ENCODE results near the gene FLRT2.

DNA sequence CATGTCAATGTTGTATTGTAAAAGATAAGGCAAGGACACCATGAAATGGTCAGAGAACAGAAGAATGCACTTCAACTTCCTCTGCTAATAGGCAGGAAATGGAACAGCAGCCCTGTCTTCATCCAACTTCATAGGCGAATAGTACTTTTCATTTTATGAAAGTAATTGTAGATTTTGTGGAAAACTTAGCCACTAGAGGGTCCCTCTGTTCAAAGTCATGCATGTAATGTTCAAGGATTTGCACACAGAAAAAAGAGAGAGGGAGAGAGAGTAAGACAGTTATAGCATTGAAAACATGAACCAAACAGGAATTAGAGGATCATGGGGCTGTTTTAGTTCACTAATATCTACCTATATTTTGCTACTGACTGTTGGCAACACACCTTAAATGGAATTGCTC is 172.2 kb downstream of the FLRT2 start:
- no peak for TF ChIP-seq POLR2A (IDR thresholded peaks at IDR 0.05)
- TF ChIP-seq, protein P1, sequence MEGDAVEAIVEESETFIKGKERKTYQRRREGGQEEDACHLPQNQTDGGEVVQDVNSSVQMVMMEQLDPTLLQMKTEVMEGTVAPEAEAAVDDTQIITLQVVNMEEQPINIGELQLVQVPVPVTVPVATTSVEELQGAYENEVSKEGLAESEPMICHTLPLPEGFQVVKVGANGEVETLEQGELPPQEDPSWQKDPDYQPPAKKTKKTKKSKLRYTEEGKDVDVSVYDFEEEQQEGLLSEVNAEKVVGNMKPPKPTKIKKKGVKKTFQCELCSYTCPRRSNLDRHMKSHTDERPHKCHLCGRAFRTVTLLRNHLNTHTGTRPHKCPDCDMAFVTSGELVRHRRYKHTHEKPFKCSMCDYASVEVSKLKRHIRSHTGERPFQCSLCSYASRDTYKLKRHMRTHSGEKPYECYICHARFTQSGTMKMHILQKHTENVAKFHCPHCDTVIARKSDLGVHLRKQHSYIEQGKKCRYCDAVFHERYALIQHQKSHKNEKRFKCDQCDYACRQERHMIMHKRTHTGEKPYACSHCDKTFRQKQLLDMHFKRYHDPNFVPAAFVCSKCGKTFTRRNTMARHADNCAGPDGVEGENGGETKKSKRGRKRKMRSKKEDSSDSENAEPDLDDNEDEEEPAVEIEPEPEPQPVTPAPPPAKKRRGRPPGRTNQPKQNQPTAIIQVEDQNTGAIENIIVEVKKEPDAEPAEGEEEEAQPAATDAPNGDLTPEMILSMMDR (IDR thresholded peaks at IDR 0.05), result no peak
